ENCODE measurements around the gene TRRAP.
"Not testable (repeated sequence)": the region's sequence is repeated elsewhere in the genome, so short reads cannot be mapped to it uniquely, and the experiment has no call there.

Gene TRRAP

DNA sequence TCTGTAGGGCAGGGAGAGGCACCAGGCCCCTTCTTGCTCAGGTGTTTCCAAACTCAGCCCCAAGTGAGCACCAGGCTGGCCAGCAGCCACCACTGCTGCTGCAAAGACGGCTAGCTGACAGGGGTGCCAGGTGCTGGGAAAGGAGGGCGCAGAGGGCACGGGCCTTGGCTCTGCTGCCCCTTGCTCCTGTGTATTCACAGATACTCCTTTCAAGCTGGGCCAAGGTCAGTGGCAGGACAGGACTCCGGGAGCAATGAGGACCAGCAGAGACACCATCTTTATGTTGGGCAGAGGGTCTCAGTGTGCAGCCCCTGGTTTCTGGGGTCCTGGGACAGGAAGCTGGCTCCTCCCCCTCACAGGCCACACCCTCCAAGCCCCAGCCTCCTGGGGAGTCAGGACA lies 155.4 kb downstream of the TRRAP start:
- DNase-seq: no peak

DNA sequence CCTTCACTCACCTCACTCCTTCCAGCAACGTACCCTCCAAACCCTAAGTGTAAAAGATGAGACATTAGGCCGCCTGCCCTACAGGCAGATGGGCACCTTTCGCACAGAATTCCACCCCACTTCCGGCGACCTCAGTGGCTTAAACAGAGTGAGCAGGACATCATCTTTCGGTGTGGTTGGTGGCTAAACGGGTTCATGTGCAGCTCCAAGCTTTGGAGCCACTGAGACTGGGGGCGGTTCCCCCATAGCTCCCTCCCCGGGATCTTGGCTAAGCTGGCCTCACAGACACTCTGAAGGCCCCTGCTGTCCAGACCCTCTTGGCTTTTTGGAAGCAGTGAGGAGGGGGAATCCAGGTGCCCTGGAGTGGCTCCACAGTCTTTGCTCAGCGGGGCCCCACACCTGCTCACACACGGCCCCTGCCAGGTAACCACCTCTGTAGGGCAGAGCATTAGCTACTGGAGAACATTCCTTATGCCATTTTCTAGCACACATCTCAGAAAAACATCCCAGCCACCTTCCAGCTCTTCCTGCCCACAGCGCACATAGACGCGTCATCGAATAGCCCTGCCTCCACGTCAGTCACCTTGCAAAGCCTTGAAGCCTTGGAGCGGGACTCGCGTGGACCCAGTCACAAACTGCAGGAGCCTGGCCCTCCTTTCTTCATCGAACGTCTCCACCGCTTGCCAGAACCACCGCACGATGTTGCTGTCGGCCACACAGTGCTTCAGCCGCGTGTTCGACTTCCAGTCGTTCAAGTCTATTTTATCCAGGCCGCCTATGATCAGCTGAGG lies 156.8 kb downstream of the TRRAP start:
- no peak for DNase-seq

DNA sequence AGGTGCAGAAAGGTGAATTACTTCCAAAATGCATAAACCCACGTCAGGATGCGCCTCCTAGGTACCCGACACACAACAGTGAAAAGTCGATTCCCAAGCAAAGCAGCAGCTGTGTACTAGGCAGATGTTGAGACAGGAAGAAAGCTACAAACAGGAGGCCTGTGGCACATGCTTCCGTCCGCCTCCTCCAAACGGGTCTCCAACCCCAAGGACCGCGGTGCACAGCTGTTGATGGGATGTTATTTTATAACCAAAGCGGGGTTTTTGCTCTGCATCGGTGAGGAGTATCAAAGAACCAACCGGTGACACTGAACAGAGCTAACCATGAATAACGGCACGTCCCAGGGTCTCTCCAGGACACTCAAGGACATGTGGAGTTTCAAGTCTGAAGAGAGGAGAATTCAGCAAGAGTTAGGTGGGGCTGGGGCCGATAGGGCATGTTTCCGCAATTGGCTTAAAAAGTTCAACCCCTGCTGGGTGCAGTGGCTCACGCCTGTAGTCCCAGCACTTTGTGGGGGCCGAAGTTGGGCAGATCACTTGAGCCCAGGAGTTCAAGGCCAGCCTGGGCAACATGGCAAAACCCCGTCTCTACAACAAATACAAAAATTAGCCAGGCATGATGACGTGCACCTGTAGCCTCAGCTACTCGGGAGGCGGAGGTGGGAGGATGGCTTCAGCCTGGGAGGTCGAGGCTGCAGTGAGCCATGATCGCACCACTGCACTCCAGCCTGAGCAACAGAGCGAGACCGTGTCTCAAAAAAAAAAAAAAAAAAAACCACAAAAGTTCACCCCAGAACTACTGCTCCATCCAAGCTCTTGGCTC lies 157.6 kb downstream of the TRRAP start:
- no peak for DNase-seq

DNA sequence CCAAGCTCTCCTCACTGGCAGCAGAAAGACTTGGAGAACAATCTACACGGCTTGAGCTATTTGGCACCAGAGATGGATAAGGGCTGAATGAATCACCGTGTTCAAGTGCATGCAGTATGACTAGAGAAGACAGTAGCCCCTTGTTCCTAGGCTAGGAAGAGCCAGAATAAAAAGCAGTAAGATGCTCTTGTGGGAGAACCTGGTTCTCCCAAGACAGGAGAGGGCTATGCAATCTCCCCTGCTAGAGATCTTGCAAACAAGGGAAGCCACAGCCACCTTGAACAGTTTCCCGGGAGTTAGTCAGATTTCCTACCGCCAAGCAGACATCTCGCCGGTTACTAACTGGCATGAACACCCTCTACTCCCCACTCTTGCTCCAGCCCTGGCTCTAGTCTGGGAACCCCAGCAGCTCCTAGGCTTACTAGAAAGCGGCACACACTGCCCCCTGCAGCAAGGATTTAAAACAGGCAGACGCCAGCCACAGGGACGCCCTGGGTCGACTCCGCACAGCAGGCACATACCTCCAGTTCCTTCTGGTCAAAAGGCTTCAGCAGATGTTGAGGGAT lies 158.3 kb downstream of the TRRAP start:
- DNase-seq: no peak

DNA sequence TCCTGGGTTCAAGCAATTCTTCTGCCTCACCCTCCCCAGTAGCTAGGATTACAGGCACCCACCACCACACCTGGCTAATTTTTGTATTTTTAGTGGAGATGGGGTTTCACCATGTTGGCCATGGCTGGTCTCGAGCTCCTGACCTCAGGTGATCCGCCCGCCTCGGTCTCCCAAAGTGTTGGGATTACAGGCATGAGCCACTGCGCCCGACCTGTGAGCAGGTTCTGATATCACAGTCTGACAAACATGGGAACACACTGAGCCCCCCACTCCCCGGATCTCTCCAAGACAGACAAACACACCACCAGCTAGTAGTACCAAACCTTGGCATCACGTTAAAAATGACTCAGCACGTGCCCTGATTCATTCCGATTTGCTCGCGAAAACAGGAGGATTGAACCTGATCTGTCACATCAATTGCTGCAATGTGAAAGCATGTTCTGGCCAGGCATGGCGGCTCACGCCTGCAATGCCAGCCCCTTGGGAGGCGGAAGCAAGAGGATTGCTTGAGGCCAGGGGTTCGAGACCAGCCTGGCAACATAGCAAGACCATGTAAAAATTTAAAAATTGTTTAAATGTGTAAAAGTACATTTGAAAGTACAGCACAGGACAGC lies 159.1 kb downstream of the TRRAP start:
- no peak for DNase-seq

DNA sequence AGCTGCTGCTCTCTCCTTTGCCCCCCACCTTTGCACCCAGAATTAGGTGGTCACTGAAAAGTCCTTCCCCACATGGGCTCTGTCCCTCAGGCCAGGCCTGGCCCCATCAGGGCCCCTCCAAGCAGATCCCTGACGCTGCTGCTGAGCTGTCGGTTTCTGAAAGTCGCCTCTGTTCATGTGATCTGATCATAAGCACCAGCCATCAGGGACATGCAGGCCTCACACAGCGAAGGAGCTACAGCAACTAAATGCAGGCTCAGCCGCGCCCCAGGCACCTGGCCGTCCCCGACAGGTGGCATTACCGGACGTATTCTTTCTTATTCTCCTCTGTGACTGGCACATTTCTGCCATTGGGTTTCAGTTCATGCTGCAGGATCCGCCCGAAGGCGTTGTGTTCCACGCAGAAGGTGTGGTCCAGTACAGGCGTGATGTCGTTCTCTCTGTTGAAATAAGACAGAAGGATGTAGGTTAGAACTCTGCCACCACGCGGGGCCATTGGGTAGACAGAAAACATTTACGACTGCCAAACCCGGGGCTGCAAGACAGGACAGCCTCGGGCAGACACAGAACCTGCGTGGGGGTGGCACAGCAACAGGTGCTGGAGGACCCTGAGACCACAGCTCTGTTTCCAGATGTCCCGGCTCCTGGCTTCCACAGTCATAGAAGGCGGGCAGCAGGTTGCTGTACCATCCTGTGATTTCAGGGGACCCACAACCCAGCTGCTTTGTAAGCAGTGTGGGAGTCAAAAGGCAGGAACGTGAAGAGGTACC lies 159.9 kb downstream of the TRRAP start:
- no peak for DNase-seq

DNA sequence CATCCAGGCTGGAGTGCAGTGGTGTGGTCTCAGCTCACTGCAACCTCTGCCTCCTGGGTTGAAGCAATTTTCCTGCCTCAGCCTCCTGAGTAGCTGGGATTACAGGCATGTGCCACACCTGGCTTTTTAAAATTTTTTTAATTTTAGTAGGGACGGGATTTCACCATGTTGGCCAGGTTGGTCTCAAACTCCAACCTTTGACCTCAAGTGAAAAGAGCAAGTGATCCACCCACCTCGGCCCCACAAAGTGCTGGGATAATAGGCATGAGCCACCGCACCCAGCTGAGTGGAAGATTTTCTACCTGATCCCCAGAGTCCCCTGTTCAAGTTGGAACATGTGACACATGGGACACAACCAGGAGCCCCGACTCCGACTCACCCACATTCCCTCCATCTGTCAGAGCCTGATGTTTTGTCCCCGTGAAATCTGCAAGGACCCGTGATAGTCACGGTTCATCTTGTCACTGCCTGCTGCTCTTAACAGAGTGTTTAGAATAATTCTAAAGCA lies 161.1 kb downstream of the TRRAP start:
- DNase-seq: no peak

DNA sequence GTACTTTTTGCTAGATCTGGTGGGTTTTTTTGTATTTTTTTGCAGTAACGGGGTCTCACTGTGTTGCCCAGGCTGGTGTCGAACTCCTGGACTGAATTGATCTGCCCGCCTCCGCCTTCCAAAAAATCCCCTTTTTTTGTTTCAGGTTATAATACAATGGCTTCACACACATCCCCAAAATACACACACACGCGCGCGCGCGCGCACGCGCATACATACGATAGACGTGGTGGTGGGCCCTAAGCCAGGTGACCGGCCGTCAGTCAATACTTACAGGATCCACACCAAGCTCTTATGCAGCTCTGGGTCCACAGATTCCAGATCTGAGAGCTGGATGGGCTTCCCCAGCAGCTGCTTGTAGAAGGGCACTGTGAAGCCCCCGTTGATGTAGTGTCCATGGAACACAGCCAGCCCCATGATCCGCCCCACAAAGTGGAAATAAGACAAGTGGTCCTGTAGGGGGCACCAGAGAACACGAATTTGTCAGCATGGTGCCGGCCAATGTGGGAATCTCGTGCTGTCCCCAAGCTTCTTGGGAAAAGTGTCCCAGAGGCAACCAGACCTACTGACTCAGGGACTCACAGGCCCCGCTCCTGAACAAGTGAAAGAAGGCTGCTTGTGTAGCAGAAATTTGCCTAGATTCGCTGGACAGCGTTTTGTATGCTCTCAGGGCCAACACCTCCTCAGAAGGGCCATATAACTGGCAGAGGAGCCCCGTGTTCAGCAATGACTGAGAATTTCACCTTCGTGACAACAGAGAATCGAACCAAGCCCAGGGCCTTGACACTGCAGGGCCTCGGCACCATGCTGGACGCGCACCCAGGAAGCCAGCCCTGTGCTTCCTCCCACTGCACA lies 162.0 kb downstream of the TRRAP start:
- peak; percentile 63 to 70 for DNase-seq

DNA sequence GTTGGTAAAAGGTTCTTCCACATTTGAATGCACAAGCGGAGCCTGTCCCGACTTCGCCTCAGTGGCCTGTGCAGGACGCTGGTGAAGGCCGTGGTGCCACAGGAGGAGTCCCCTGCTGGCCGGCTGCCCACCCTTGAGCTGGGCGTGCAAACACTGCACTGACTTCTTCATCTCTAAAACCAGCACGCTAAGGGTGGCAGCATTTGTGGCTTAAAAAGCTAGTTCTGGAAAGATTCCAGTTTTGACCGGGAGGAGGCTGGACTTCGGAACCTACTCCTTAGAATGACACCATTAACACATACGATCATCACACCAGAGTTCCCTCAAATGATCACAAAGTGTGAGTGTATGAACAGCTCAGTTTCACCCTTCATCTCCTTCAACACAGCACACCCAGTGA lies 163.2 kb downstream of the TRRAP start:
- DNase-seq: no peak

DNA sequence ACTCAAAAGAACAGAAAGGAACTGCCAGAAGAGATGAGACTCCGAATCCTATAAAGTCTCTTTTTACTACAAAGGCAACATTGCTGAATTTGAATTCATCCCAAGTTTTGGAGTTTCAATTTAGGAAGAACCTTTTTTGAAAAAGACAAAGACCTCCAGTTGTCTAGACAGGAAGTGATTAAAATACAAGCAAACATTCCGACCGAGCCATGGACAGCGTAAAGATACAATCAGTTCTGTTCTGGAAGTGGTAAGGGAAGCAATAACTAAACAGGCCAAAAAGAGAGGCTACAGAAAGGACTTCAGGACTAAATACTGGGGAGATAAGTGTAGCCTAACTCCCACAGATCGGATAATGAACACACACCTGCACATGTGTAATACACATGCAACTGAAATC lies 164.6 kb downstream of the TRRAP start:
- no peak for DNase-seq

DNA sequence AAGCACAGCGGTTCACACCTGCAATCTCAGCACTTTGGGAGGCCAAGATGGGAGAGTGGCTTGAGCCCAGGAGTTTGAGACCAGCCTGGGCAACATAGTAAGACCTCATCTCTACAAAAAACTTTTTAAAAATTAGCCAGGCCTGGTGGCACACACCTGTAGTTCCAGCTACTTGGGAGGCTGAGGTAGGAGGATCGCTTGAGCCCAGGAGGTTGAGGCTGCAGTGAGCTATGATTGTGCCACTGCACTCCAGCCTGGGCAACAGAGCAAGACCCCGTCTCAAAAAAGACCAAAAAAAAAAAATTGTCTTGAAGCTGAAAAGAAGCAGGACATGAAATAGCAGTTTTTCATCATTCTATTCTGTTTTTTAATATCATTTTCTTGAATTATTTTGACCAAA lies 166.5 kb downstream of the TRRAP start:
- DNase-seq: not testable (repeated sequence)

DNA sequence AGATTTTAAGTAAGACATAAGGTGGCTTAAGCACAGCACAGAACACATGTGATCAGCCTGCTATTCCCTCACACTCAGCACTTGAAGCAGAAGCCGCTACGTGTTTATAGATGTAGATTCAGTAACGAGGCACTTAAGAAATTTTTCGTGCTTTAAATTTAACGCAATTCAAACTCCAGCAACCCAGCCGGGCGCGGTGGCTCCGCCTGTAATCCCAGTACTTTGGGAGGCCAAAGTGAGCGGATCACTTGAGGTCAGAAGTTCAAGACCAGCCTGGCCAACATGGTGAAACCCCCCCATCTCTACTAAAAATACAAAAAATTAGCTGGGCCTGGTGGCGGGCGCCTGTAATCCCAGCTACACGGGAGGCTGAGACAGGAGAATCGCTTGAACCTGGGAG lies 167.9 kb downstream of the TRRAP start:
- not testable (repeated sequence) for DNase-seq

DNA sequence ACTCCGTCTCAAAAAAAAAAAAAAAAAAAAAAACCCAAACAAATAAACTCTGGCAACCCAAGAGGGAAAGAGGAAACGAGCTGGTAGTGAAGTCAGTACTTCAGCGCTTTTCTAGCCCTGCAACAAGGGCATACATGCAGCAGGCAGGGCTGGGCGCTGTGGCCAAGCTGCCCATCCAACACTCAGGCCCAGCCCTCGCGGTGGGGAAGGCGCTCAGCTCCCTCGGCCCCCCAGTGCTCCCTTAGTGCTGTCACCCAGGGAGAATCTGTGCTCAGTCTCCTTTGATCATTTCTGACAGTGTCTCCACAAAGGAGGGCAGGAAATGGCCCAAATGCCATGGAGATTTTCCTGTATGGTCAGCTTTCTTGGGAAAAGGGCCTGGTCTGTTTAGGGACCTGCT lies 168.4 kb downstream of the TRRAP start:
- DNase-seq: no peak

DNA sequence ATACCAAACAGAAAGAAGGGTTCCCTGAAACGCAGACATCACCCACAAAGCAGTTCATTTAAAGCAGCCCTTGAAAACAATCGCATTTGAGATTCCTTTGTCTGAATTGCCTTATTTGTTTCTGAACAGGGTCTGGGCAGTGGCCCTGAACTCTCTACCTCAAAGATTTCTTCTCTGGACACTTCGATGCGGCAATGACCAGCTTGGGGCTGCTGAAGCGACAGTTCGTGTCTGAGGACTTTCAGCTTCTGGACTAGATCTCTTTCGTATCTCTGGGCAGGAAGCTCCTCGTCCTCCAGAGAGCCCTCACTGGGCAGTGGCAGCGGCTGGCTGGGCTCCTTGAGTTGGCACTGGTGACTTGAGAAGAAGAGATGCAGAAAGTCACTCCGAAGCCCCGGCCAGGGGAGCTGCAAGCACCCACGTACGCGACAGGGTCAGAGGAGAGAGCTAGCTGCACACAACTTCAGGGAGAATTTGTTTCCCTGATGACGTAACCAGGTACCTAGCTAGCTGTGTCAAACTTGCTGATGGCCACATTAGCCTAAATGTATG lies 169.3 kb downstream of the TRRAP start:
- DNase-seq: no peak

DNA sequence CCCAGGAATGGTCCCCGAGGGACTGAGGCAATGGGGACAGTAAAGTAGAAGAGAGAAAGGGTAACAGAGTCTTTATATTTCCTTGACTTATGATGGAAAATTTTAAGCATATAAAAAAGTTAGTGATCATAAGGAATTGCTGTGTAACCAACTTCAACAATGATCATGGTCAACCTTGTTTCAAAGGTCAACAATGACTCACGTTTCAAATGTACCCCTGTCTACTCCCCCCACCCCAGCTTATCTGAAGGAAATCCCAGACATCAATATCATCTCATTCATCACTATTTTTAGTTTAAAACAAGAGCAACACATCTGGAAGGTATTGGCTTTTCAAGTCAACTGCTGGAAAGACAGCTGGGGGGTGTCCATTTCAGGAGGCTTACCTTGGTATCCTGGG lies 172.6 kb downstream of the TRRAP start:
- DNase-seq: no peak

DNA sequence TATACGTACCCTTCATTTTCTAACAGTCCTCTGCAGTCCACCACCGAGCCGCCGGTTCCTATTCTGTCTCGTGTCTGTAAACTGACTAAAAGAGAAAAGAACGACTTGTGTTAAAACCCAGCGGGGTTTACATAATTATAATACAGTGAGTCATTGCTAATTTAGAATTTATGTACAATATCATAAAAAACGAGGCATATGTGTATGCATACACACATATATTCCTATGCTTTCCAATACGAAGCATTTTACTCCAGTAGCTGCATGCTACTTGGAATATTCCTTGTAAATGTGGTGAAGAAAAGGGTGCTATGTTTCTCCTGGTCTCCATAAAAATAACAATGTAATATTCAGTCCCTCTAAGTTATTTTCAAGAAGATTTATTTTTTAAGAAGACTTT lies 176.4 kb downstream of the TRRAP start:
- no peak for DNase-seq

DNA sequence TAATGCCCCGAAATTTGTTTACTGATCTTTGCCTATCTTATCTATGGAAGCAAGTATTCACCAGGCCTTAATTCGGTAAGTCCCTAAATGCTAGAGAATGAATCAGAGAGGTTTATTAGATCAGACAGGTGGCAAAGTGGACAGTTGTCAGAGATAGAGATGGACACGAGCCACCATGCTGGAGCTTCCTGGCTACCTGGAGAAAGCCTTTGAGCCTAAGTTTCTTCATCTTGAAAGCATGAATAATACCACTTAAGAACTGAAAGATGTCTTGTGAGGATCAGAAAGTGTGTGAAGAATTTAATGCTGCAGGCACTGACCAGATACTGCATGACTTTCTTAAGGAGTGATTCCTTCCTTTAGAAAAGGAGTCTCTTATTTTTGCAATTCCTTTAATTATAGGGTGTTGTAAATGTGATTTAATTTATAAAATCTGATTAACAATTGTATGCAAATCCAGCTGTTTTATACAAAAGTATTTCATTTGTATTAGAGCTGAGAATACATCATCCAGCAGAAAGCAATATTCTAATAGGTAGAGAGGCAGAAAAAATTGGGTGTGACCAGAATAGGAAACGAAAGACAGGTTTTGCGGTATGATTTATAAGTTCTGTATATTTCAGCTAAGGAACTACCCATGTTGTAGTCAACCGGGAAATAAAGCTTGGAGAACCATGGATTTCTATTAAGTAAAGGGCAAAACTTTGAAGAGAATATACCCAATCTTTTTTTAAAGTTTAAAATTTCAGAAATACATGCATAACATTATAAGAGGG lies 182.9 kb downstream of the TRRAP start:
- DNase-seq: no peak

Data from stimulated activated CD4-positive, alpha-beta T cell treated with anti-CD3 and anti-CD28 coated beads, Interleukin-2, amount 100 ng/mL, for 24 hours (primary cell).